ENCODE measurements around the gene PPP2R2B.

DNA sequence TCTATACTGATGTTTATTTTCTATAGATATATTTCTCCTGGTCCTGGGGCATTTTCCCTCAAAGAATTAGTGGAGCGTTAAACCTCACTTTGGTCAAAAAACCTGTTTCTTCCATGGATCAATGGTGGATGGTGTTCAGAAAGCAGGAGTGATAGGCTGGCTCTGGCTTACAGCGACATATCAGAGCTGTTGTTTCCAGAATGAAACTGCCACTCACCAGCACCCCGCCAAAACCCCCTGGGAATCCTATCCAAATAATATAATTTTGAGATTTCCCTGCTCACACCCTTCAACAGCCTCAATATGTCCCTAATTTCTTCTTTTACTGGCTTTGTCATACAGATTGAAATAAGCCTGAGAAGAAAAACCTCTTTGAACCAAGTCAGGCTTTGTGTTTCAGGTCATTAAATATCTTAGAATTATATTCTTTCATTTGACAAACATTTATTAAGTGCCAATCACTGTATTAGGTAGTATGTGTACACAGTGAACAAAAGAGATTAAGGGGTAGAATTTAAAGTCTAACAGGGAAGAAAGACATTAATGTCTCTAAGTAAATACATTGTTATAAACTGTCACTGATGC is 218.1 kb downstream of the PPP2R2B start:
- TF ChIP-seq CTCF (optimal IDR thresholded peaks at IDR 0.05 in 1 of 3, IDR thresholded peaks at IDR 0.05 in 1 of 3, conservative IDR thresholded peaks at IDR 0.05 in 1 of 3; ENCODE audit: extremely low read depth in 1 of 3, insufficient read depth in 2 of 3, low read length in 3 of 3) (no peak), EZH2 (IDR thresholded peaks at IDR 0.05; ENCODE audit: low read length) (no peak)
